HG03521 (cell line): ENCODE measurements around the gene CNTD1.

Source experiments
- ATAC-seq: cut with Tn5 transposase; IDR thresholded peaks from one replicate; pipeline ENCODE4 v1.9.1; 2021; ENCODE audit warnings: mild to moderate bottlenecking, moderate library complexity; ENCODE audit not compliant: unreplicated experiment

Gene CNTD1

DNA sequence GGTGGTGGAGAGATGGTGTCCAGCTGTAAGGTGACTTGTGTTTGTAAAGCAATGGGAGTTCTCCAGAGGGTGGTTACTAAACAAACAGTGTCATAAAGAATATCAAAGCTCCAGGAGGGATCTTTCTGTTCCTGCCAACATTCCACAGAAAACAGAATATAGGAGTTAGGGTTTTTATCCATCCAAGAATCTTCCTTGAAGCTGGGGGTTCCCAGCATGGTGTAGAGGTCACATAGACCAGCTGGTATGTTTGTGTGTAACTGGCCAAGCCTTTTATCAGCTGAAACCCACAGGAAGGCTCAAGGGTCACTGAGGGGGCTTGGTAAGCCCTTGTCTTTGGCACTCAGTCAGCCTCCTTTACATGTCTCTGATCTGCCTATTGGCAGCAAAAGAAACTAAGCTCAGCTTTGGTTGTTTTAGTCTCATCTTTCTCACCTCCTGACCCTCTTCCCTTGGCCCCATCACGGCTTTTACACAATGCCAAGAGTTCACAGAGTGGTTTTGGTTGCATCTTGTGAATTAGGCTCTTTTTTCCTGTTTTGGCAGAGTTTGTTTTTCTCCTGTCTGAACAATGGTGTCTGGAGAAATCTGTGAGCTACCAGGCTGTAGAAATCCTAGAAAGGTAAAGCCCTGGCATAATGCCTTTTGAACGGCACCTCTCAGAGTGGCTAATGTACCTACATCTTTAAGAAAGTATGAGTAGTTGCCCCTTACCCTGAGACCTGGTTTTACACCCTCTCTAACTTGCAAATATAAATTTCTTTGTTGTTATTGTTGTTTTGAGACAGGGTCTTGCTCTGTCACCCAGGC lies 4.6 kb downstream of the CNTD1 start:
- no peak for ATAC-seq

DNA sequence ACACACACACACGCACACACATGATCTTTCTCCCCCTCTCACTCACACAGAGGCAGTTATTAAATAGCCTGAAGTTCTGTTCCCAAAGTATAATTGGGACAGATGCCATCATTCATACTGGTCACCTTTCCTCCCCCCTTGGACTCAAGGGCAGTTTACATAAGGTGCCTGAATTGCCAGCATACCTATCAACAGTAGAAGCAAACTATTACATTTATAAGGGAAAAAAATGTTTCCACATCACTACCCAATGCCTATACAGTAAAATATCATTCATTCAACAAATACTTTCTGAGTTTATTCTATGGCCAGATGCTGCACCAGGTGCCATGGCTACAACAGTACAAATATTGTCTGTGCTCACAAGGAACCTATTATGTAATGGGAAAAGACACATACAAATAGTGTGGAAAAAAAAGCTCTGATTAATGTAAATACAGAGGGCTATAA lies 6.3 kb downstream of the CNTD1 start:
- ATAC-seq = no peak

DNA sequence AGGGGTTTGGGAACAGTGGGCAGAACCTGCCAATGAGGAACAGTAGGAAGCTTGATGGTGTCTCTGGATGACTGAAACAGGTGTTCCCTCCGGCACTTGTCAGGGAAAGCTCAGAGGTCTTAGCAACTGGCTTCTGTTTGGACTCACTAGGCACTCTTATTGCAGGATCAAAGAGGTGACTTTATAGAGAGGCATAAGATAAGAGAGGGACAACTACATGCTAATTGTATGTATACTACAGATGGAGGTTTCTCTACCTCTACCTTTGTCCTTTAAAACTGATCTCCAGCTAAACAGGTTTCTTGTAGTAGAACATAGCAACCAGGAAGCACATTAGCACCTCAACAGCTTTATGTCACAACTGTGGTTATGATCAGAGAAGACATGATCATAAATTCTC lies 7.6 kb downstream of the CNTD1 start:
- ATAC-seq = no peak

DNA sequence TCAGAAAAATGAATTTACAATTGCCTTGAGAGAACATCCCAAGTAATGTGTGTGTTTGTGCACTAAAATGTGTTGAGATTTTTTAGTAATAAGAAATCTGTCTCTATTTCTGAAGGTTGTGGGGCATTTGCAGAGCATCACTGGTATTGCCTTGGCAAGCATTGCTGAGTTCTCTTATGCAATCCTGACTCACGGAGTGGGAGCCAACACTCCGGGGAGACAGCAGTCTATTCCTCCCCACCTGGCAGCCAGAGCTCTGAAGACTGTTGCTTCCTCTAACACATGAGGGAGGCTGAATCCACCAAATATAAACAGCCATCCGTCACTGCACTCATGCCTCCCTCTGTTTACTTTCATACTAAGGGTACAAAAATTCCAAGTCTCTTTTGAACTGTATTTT lies 10.6 kb downstream of the CNTD1 start:
- no peak for ATAC-seq

DNA sequence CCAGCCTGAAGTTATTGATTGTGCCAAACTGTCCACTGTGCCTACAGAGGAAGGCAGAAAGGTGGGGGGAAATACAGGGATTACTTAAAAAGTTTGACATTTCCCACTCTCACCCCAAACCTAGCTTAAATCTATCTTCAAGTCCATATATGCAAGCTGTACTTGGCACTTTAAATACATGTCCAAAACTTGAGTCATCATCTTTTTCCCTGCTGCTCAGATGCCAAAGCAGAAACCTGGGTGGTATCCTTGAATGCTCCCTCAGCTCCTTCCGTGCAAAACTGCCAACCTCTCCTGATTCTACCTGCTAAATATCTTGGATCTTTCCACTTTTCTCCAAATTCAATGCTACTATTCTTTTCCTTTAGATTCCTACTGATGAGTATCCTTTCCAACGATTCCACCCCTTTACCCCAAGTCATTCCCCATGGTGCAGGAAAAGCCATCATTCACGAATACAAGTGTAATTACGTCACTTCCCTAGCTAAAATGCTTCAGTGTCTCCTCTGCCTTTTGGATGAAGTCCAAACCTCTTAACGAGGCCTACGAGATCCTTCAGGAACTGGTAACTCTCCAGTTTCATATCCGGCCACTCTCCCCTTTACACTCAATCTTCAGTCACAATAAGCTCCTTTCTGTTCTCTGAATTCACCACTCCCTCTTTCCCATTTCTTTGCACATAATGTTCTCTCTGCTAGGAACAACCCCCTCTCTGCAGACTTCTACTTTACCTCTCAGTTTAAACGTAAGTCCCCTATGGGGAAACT lies 16.2 kb downstream of the CNTD1 start:
- no peak for ATAC-seq

DNA sequence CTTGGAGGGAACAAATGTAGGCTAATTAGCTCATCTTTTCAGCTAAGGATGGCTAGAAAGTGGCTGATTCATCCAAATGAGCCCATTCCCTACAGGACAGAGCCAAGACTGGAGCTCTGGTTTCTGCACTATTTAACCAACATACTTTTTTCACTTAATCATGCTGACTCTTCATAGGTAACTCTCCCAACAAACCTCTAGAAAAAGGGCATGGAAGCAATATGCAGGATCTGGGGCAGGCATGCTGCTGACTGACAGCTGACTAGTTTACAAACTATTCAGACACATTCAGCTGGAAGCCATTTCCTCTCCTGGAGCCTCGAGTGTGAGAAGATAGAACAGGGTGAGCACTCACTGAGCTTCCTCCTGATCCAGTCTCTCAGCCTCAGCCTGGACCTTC lies 19.2 kb downstream of the CNTD1 start:
- no peak for ATAC-seq

DNA sequence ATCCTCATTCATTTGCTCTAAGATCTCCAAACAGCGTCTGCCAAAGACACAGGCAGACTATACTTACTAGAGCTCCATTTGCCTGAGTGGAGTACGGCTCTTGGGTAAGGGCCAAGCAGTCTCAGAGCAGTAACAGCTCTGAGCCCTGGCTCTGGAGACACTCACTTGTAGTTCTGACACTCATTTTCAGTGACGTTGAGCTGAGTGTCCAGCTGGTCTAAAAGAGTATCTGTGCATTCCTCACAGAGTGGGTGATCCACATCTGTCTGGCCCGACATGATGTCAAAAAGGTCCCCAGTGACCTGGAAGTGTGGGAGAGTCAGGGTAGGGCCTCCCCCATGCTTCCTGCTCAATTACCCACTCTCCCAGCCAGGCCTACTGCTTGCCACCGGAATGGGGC lies 19.7 kb downstream of the CNTD1 start:
- ATAC-seq = no peak

DNA sequence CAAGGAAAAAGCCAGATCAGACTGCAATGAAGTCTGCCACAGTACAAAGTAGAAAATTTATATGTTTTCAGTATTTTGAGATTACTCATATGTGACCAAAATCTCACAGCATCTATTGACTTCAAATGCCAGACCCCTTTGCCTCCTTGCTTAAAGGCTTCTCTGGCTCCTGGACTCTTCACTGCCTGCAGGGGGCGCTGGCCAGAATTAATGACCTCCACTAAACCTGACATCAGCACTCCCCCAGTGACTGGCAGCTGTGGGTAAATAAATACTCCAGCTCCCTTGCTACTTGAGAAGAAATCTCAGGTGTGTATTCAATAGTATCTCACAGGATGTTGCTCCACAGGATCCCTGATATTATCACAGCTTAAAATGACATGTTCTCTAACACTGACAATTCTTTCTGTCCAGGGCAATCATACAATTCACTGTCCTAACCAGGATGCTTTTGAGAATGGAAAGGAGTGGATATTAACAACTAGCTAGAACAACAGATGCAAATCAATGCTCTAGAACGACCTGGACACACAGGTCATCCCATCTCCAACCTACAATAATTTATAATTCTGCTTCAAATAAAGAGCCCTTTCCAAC lies 21.4 kb downstream of the CNTD1 start:
- ATAC-seq = no peak

DNA sequence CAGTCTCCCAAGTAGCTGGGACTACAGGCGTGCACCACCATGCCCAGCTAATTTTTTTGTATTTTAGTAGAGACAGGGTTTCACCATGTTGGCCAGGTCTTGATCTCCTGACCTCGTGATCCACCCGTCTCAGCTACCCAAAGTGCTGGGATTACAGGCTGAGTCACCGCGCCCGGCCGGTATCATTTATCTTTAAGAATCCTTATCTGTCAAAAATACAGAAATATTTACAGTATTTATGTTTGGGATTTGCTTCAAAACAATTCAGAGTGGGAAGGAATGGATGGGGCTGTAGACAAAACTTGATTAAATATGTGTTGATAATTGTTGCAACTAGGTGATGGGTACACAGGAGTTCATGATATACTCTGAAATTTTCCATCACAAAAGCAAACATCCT lies 22.5 kb downstream of the CNTD1 start:
- no peak for ATAC-seq

DNA sequence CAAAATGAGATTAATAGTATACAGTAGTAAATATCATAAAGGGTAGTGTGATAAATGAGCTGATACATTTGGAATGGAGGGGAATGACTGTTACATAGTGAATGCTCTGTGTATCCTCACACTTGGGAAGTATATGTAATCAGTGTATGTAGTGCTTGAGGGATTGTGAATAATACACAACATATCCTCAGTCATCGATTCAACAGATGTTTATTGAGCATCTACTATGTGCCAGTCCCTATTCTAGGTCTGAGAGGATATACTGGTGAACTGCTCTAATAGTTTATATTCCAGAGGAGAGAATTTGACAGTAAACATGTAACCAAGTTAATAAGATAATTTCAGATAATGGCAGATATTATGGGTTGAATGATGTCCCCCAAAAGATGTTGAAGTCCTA lies 28.8 kb downstream of the CNTD1 start:
- ATAC-seq = no peak

DNA sequence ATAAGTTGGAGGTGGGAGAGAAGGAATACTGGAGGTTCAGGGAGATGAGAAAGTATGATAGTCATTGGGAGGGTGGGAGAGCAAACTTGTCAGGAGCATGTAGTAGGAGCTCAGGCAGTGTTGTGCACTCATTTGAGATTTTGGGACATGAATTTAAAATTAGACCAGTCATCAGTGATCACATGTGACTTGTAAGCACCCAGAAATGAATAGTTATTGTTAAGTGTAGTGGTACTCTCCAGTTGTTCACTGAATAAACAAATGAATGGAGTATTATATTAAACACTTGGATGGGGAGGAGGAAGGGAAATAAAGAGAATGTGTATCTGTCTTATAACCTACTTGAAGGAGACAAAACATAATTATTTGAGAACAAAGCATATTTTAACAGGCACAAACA lies 32.3 kb downstream of the CNTD1 start:
- ATAC-seq = no peak

DNA sequence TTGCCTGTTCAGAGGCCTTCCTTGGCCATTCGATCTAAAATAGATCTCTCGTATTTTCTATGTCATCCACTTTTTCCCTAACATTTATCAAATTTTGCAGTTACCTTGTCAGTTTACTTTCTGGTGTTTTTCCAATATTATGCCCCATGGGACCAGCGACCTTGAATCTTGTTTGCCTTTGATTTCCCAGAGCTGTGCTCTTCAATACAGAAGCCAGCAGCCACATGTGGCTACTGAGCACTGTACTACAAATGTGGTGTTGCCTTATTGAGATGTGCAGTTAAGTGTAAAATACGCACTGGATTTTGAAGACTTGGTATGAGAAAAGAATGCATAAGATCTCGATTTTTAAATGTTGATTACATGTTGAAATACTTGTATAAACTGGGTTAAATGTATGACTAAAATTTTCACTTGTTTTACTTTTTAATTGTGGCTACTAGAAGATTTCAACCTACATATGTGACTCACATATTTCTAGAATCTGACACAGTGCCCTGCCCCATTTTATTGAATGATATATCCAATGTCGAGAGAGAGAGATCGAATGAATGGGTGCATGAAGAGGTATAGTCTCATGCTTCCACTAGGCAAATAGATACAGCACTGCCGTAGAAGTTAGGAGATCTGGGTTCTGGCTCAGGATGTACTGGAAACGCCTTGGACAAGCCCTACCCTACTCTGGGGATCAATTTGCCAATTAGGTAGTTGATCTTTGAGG lies 33.7 kb downstream of the CNTD1 start:
- ATAC-seq = peak; percentile 4

DNA sequence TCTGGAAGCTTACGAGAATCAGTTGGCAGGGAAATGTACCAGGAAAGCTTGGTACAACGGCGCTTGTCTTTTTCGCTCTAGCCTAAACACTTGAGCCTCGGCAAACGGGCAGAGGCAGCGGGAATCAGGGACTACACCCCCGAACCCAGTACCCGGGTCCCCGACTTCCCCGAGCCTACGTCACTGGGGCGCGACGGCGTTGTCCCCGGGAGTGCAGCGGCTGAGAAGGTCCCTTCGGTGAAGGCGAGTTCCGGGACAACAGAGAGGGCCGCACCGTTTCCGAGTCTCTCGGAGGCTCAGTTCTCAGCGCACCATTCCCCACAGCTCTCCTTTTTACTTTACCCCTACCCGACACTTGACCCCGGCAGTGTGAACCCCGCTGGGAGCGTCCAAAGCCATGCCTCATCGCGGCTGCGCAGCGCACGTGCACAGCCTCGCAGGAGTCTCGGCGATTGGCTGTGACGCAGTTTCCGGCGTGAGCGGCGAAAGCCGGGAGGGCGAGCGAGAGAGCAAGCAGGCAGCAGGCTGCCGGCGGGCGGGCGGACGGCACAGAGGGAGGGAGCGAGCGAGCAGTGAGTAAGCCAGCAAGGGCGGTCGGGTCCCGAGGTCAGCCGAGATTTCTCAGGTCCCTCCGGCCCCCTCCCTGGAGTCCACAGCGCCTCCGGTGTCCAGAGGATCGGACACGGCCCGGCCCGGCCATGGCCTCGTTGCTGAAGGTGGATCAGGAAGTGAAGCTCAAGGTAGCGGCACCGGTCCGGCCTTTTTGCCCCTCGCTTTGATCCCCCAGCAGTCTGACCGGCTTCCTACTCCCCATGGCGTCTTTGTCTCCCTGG lies 34.5 kb downstream of the CNTD1 start, which contains the start of gene PSME3:
Gene PSME3 (plus strand): TSS at position 464 of the 833 bp plus-strand sequence. CDS start 235 bp downstream, at position 699.
- ATAC-seq = peak; percentile 78

DNA sequence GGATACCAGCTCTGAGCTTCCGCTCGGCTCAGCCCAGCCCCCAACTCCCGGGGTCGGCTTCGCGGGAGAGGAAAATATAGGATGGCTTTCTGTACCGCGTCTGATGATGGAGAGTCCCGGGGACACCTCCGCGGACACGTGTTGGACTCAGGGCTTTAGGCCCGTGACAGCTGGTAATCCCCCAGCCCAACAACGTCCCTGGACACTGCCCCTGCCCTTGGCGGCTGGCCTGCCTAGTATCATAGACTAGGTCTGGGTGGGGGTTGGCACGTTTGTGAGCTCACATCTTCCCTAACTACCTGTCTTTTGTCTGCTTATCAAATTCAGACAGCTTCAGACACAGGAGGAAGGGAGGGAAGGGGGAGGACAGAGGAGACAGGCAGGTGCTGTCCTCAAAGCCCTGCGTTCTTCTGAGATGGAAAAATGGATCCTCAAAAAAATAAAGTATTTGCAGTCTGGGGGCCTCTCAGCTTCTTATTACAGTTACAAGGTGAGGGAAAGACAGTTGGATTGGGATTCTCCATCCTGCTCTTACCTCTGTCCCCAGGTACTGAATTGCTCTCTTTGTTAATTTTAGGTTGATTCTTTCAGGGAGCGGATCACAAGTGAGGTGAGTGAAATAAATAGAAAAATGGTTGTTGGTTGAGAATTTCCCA lies 35.2 kb downstream of the CNTD1 start:
- peak; percentile 19 for ATAC-seq

DNA sequence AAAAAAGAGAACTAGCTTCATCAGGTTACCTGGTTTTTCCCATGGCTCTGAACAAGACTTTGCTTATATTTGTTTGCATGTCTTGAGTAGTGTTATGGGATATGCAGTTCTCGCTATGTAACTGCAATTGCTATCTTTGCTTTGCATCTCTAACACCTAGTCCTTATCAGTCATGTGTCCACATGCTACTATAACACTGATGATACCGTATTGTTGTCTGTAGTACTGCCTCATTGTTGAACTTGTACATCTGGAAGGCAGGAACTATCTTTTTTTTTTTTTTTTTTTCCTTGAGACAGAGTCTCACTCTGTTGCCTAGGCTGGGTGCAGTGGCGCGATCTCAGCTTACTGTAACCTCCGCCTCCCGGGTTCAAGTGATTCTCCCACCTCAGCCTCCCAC lies 37.1 kb downstream of the CNTD1 start:
- no peak for ATAC-seq

DNA sequence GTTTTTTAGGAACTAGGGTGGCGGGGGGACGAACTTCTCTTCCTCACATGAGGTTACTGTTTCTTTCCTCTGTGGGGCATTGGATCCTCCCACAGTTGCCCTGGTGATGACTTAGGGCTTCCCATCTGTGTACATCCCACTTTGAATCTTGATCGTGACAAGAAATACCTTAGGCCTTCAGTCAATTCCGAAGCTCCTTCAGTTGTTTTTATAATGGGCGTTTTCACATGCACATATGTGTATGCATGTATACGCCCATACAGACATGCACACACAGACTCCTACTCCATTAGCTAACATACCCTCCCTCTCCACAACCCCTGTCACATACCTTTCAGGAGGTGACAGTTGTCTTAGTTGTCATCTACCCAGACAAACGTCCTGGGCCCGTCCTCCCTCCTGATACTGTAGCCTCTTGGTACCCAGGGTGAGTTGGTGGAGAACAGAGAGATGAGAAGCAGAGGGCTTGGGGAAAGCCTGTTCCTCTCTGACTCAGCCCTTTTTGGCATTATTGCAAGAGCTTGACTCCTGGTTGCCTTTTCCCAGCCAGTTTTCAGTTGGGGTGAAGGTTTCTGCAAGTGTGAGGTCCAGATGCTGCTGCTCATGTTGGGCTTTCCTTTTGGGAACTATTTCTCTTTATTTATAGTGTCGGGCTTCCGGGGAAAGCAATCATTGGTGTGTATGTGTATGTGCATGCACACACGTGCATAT lies 43.5 kb downstream of the CNTD1 start:
- no peak for ATAC-seq

DNA sequence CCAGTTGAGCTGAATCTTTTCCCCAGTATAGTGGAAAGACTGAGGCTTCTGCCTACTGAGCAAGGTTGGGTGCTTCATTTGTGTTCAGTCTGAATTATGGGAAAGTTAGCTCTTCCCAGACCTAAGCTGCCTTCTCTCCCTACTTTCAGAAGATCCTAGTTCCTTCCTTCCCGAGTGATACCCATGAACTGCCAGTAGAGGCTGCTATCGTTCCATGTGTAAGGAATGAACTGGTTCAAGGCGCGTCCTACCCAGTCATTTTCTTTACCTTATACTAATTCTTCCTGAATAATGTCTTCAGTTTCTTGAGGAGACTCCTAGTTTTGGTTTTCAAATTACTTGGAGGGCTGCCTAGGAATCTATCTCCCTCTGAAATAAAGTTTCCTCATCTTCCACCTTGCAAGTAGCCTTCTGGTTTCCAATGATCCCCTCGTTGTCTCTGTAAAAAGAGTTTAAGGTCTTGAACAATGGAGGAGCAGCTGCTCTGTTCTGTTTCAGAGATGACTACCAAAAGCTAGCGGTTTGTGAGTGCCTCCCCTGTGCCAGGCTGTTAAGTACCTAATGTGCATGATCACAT lies 44.8 kb downstream of the CNTD1 start:
- no peak for ATAC-seq

DNA sequence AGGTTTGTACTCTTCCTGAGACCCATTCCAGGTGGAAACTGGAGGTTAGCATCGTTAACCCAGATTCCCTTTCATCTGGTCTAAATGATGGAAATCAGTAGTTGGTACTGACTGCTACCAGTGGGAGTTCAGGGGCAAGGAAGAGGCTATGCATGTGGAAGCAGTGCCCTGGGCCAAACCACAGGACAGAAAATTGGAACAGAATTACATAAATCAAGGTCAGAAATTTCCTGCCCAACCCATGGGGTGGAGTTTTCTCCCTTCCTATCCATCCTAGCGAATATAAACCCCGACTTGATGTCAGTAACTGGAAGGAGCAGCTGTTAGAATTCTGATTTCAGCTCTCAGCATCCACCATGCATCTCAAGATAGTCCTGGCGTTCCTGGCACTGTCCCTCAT lies 45.6 kb downstream of the CNTD1 start, which contains the start of gene AOC2:
Gene AOC2 (plus strand): TSS at position 310 of the 400 bp plus-strand sequence. CDS start 47 bp downstream, at position 357.
- ATAC-seq = no peak
